Duodenal mucosa (tissue), 2 donors: ENCODE data around the gene DIPK1A.

Source experiments
- H3K27ac ChIP-seq: one replicate; pipeline ENCODE4 v1.7.0; 2013; ENCODE audit warnings: low read depth, low read length
- H3K27me3 ChIP-seq, 2 donors: one replicate each; pipeline ENCODE4 v1.7.0; 2013; ENCODE audit warnings: low read length in 2 of 2, control low read depth in 1 of 2; ENCODE audit not compliant: insufficient read depth in 2 of 2, control insufficient read depth in 1 of 2
- H3K36me3 ChIP-seq, 2 donors: one replicate each; pipeline ENCODE4 v1.7.0; 2013; ENCODE audit warnings: low read length in 2 of 2, control low read depth in 1 of 2; ENCODE audit not compliant: insufficient read depth in 2 of 2, control insufficient read depth in 1 of 2
- H3K4me1 ChIP-seq, 2 donors: one replicate each; pipeline ENCODE4 v1.7.0; 2013; ENCODE audit warnings: low read length in 2 of 2, control low read depth in 1 of 2; ENCODE audit not compliant: insufficient read depth in 2 of 2, control insufficient read depth in 1 of 2
- H3K4me3 ChIP-seq, 2 donors: one replicate each; pipeline ENCODE4 v1.7.0; 2013; ENCODE audit warnings: low read length in 2 of 2, low read depth in 1 of 2
- H3K9ac ChIP-seq, 2 donors: one replicate each; pipeline ENCODE4 v1.7.0; 2013; ENCODE audit warnings: low read length in 2 of 2, low read depth in 1 of 2
- H3K9me3 ChIP-seq, 2 donors: one replicate each; pipeline ENCODE4 v1.7.0; 2013; ENCODE audit warnings: low read length in 2 of 2, control low read depth in 1 of 2; ENCODE audit not compliant: control insufficient read depth in 1 of 2

Gene DIPK1A

GRCh38 chr1:92936865-92937264 is 24.4 kb downstream of the DIPK1A start:
- Histone ChIP-seq H3K9me3 (no peaks in the 10 kb centered on the region), H3K4me1 (peaks cover 9 to 22% of the 10 kb centered on the region in 2 donors), H3K9ac (no peak overlapping the region), H3K36me3 (no peaks in the 10 kb centered on the region), H3K4me3 (no peak overlapping the region), H3K27me3 (no peaks in the 10 kb centered on the region), H3K27ac (no peak overlapping the region)

- no peaks in the 10 kb centered on the region for H3K9me3 ChIP-seq
- no peaks in the 10 kb centered on the region for H3K27me3 ChIP-seq
- H3K27ac ChIP-seq, result no peak overlapping the region
- H3K4me1 ChIP-seq, result peaks cover 9 to 22% of the 10 kb centered on the region in 2 donors
- no peak overlapping the region for H3K9ac ChIP-seq
- H3K36me3 ChIP-seq, result no peaks in the 10 kb centered on the region
- H3K4me3 ChIP-seq, result no peak overlapping the region
These were observed 26.6 kb downstream of the DIPK1A start for GRCh38 chr1:92934395-92935378.

GRCh38 chr1:92933459-92933858 is 27.8 kb downstream of the DIPK1A start:
- no peaks in the 10 kb centered on the region for H3K9me3 ChIP-seq
- H3K27me3 ChIP-seq, result no peaks in the 10 kb centered on the region
- no peak overlapping the region for H3K27ac ChIP-seq
- H3K4me1 ChIP-seq, result peaks cover 9 to 22% of the 10 kb centered on the region in 2 donors
- no peak overlapping the region for H3K9ac ChIP-seq
- H3K36me3 ChIP-seq, result no peaks in the 10 kb centered on the region
- H3K4me3 ChIP-seq, result no peak overlapping the region

GRCh38 chr1:92931691-92932090 is 29.6 kb downstream of the DIPK1A start:
- Histone ChIP-seq H3K4me1 (peaks cover 5 to 11% of the 10 kb centered on the region in 2 donors), H3K9me3 (no peaks in the 10 kb centered on the region), H3K27ac (no peak overlapping the region), H3K27me3 (no peaks in the 10 kb centered on the region), H3K9ac (no peak overlapping the region), H3K36me3 (no peaks in the 10 kb centered on the region), H3K4me3 (no peak overlapping the region)

- Histone ChIP-seq H3K9me3 (no peaks in the 10 kb centered on the region), H3K36me3 (no peaks in the 10 kb centered on the region), H3K27ac (no peak overlapping the region), H3K27me3 (no peaks in the 10 kb centered on the region), H3K4me1 (peaks cover 0 to 6% of the 10 kb centered on the region in 2 donors), H3K4me3 (no peak overlapping the region), H3K9ac (no peak overlapping the region)
These were observed 31.8 kb downstream of the DIPK1A start for GRCh38 chr1:92929461-92929860.

GRCh38 chr1:92927870-92928269 is 33.4 kb downstream of the DIPK1A start:
- Histone ChIP-seq H3K27ac (no peak overlapping the region), H3K4me3 (no peak overlapping the region), H3K9me3 (no peaks in the 10 kb centered on the region), H3K36me3 (no peaks in the 10 kb centered on the region), H3K9ac (no peak overlapping the region), H3K4me1 (no peaks in the 10 kb centered on the region), H3K27me3 (no peaks in the 10 kb centered on the region)

GRCh38 chr1:92926873-92927272 is 34.4 kb downstream of the DIPK1A start:
- no peaks in the 10 kb centered on the region for H3K4me1 ChIP-seq

GRCh38 chr1:92924501-92924900 is 36.8 kb downstream of the DIPK1A start:
- Histone ChIP-seq H3K27ac (no peak overlapping the region), H3K4me1 (no peaks in the 10 kb centered on the region), H3K9ac (no peak overlapping the region), H3K4me3 (no peak overlapping the region), H3K9me3 (no peaks in the 10 kb centered on the region), H3K27me3 (no peaks in the 10 kb centered on the region), H3K36me3 (no peaks in the 10 kb centered on the region)

More at GRCh38 chr1:92926873-92927272, 34.4 kb downstream of the DIPK1A start:
- Histone ChIP-seq H3K9ac (no peak overlapping the region), H3K4me3 (no peak overlapping the region), H3K36me3 (no peaks in the 10 kb centered on the region), H3K27ac (no peak overlapping the region), H3K9me3 (no peaks in the 10 kb centered on the region), H3K27me3 (no peaks in the 10 kb centered on the region)

GRCh38 chr1:92923664-92924063 is 37.6 kb downstream of the DIPK1A start:
- Histone ChIP-seq H3K9ac (no peak overlapping the region), H3K9me3 (no peaks in the 10 kb centered on the region), H3K36me3 (no peaks in the 10 kb centered on the region), H3K27ac (no peak overlapping the region), H3K4me1 (no peaks in the 10 kb centered on the region), H3K27me3 (no peaks in the 10 kb centered on the region), H3K4me3 (no peak overlapping the region)

- Histone ChIP-seq H3K36me3 (no peaks in the 10 kb centered on the region), H3K9ac (no peak overlapping the region), H3K27ac (no peak overlapping the region), H3K4me1 (no peaks in the 10 kb centered on the region), H3K4me3 (no peak overlapping the region), H3K27me3 (no peaks in the 10 kb centered on the region), H3K9me3 (no peaks in the 10 kb centered on the region)
These were observed 38.8 kb downstream of the DIPK1A start for GRCh38 chr1:92922356-92923035.
